OCI-M1 (cell line): ENCODE results near the gene RPRML.
A peak's percentile ranks its signal among the peaks of the same experiment; 100 is the strongest.
"Not testable (repeated sequence)": the region's sequence is repeated elsewhere in the genome, so short reads cannot be mapped to it uniquely, and the experiment has no call there.

ENCODE experiments used
- DNase-seq: peaks from one replicate; lab custom pipeline; 2025; lab: John Stamatoyannopoulos, UW

RPRML gene

GRCh38 chr17:46976626-46977270 is 2.3 kb downstream of the RPRML start:
- DNase-seq: no peak

- DNase-seq: no peak
These were observed 3.8 kb downstream of the RPRML start for GRCh38 chr17:46975287-46975686.

DNA sequence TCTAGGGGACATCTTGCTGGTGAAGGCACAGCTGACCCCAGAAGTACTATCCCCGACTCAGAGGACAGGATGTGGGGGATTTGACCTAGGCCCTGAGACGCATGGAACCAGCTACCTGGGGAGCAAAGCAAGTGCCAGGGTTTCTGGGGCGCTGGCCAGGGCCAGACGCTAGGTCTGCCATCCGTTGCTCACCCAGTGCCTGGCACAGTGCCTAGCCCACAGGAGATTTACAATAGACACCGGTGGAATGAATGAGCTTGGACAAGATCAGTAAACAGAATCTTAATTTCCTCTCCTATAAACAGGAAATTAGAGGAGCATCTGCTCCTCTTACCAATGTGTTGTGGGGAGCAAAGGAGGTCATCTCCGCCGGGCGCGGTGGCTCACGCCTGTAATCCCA is 5.0 kb downstream of the RPRML start:
- DNase-seq: no peak

DNA sequence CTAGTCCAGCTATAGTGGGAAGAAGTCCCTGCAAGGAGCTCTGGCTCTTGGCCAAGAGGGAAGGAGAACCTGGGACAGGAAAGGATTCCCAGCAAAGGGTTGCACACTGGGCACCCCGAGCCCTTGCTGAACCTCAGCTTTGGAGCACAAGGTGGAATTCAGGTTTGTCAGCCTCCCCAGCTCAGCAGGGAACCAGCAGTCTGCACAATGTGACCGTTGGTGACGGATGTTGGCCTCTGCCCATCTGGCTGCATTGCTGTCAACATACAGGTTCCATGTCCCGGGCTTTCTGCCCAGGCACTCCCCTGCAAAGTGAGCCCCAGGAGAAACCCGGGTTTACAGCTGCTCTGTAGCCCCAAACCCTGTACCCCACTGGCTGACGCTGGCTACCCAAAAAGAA is 6.7 kb downstream of the RPRML start:
- no peak for DNase-seq

DNA sequence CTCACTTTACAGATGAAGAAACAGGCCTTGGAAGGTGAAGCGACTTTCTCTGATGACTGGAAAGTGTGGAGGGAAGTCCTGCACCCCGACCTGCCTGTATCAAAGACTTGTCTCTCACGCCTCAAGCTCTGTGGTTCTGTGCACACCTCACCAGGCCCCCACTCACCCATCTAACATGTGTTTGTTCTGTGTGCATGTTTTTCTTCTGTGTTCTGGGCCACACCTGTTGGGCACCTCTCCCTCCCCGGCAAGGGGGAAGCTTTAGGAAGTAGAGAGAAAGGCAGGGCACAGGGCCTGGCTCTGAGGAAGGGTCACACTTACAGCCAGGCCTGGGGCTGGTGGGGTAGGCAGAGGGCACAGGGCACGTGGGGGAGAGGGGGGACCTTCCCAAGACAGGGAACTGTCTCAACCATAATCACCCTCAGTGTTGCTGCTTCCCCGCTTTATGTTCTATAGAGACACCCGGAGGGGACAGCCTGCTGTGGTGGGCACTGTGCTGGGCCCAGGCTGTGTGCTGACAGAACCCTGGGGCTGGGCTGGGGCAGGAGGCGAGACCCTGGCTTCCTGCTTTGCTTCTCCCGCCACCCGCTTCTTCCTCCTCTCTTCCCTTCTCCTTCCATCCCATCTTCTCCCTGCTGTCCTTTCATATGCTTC is 7.3 kb downstream of the RPRML start:
- no peak for DNase-seq

DNA sequence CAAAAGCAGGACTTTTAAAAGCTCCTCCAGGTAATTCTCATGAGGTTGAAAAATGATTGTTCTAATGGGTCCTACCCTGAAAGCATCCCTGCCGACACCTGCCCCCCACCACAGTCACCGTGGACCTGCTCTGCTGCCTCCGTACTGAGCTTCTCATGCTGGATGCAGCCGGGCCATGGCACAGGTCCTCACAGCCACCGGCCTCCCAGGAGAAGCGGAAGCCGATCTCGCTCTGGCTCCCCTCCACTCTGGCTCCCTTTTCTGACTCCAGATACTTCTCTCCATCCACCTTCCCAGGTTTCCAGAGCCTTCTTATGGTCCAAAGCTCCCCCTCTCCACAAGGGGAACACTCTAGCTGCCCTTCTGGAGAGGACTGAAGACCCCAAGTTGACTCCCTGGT is 10.2 kb downstream of the RPRML start:
- no peak for DNase-seq

DNA sequence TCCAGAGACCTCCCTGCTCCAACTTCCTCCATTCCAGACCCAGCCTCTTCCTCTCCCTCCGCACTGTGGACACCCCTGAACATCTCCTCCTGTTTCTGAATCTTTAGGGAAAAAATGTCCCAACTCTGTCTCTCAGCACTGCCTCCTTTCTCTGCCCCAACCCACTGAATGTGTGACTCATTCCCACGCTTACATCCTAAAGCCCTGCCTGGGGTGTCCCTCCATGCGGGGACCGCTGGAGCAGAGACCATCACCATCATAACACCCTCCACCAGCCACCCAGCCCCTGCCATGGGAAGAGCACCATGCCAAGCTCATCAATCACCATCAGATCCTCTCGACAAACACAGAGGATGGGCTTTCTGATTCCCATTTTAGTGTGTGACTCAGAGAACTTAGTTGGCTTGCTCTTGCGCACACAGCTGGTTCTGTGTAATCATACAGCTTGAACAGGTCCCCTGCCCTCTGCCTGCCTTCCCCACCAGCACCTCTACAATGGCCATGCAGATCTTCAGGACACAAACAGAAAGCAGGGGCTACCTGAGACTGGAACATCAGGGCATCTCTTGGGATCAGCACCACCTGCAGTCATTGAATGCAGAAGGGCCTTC is 10.7 kb downstream of the RPRML start:
- DNase-seq: no peak

DNA sequence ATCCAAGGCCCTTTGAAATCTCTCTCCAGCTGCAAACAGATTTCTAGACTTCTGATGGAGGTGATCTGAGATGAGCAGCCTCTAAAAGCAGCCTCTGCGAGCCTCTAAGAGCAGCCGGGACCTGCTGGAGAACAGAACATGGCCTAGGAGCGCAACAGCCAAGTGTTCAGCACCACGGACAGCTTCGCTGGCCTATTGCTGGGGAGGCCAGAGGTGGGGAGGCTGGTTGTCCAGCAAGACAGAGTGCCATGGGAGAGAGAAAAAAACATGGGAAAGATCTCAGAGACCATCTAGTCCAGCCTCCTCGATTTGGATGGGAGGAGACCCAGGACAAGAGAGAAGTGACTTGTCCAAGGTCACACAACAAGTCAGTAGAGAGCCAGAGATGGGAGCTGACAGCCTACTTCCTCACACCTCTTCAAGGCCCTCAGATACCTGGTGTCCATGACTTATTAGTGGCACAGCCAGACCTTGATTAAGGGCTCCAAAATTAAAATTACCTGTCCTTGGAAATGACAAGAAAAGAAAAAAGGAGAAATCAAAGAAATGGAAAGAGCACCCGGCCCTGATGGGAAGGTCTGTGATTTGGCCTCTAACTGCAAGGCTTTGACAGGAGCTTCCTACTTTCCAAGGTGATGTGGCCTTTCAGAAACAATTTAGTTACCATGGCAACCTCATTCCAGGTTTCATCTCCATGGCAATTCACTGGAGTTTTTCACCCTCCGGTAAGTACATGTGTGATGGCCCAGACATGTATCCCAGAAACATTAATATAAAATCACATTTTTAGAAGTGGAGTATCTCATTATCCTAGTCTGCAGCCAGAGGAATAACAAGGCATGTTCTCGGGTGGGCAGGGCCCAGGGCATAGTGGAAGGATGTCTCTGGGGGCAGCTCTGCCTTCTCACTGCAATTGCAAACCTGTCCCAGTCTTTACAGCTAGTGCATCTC is 14.5 kb downstream of the RPRML start:
- DNase-seq: peak; percentile 16

DNA sequence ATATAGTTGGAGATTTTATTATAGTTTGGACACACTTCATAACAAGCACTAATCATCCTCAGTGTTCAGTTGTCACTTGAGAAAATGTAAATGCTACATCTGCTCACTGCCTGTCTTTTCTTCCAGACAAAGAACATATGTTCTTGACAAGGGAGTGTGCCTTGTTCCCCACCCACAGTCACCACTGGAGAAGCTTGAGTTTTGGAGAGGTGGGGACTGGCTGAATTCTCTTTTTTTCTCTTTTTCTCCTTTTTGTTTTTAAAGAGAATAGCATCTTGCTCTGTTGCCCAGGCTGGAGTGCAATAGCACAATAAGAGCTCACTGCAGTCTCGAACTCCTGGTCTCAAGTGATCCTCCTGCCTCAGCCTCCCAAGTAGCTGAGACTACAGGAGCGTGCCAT is 15.5 kb downstream of the RPRML start:
- no peak for DNase-seq

DNA sequence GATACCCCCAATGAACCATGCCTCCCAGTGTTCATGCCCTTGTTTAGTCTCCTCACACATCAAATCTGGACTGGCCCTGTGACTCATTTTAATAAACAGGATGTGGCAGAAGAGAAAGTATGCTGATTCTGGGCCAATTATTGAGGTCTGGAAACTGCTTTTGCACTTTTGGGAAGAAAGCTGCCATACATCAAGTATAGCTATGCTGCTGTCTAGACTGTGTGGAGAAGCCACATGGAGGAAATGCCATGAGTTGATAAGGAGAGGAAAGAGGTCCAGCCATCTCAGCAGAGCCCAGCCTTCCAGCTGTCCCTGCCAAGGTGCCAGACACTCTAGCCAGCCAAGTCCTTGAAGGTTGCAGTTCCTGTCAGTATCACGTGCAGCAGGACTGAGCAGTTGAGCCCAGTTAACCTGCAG is 16.7 kb downstream of the RPRML start:
- no peak for DNase-seq

DNA sequence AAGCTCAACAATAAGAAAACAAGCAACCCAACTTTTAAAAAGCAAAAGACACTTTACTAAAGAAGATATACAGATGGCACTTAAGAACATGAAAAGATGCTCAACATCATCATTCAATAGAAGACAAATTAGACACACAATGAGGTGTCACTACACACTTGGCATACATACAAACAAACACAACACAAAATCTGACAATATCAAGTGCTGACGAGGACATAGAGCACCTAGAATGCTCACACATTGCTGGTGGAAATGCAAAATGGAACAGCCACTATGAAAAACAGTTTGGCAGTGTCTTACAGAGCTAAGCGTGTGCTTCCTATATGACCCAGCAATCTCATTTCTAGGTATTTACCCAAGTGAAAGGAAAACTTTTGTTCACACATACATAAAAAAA is 18.9 kb downstream of the RPRML start:
- no peak for DNase-seq

DNA sequence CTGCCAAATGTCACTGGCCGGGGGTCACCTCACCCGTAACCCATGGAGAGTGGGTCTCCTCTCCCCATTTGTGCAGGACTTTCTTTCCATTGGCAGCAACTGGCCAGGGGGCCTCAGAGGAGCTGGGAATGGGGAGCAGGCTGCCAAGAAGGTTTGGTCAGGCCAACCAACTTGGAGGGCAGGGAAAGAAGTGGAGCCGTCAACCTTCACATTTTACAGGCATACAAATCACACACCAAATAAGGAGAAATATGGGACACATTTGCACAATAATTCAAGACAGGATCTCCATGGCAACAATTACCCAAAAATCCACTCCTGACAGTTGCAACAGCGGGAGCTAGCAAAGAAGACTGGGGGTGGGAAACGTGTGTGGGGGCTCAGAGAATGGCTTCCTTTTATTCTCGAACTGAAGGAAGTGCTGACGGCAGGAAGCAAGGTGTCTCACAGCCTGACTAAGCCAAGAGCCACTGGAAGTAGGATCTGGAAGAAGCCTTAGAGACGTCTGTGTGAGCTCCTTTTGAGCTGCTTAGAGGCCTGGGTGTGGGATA is 20.9 kb downstream of the RPRML start:
- no peak for DNase-seq

DNA sequence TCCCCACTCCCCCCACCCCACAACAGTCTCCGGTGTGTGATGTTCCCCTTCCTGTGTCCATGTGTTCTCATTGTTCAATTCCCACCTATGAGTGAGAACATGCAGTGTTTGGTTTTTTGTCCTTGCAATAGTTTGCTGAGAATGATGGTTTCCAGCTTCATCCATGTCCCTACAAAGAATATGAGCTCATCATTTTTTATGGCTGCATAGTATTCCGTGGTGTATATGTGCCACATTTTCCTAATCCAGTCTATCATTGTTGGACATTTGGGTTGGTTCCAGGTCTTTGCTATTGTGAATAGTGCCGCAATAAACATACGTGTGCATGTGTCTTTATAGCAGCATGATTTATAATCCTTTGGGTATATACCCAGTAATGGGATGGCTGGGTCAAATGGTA is 25.9 kb downstream of the RPRML start:
- not testable (repeated sequence) for DNase-seq

DNA sequence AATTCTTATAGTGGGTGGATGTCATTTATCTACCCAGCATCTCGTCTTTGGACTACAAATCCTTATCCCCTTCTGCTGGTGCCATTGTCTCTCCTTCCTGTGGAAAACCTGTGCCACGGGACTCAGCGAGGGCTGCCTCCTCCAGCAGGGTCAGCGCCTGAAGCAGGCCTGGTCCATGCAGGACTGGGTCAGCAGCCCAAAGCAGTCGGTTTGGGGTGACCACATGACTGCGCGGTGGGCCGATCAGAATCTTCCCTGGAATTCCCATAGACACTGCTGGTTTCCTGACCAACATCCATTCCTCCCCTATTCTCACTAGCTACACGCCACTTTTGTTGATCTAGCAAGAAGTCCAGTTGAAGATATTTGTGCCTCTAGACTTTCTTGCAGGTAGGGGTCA is 26.9 kb downstream of the RPRML start:
- DNase-seq: no peak

DNA sequence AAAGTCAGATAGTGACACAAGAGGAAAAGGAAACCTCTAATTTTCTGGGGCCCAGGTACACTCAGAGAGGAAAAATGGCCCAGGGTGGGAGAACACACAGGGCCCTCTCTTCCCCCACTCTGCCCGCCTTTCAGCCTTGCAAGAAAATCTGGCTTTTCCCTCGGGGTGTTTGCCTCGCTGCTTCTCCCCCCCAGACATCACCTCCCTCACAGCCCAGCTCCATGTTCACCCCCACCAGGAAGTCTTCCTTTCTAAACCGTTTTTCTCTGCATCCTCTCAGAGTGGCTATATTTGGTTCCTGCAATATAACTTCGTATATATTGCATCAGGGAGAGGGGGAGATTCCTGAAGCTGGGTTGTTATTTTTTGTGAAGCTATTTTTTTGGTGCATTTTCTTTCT is 27.3 kb downstream of the RPRML start:
- DNase-seq: no peak

DNA sequence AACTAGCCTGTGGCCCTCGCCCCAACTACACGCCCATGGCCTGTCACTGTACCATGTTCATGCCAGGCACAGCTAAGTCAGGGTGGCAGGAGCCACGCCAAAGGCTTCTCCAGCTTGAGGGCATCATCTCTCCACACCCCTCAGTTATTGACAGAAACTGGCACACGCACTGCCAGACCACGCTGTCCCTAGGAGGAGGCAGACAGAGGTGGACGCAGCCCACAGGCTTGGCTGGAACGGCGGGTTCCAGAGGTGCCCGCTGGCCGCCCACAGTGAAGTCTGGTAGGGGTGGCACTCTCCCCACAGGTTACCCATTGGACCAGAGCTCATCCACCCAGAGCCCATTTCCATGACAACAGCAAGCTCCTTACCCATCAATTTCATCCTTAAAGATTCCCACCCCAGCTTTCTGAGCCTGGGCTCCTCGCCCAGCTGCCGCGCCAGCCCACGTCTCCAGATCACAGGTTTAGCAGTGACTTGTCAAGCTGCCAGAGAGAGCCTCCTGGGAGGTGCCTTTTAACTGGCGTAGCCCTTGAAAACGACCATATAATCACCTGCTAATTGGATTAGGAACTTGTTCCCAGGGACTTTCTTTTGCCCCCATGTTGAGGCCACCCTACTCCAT is 27.9 kb downstream of the RPRML start:
- DNase-seq: no peak

DNA sequence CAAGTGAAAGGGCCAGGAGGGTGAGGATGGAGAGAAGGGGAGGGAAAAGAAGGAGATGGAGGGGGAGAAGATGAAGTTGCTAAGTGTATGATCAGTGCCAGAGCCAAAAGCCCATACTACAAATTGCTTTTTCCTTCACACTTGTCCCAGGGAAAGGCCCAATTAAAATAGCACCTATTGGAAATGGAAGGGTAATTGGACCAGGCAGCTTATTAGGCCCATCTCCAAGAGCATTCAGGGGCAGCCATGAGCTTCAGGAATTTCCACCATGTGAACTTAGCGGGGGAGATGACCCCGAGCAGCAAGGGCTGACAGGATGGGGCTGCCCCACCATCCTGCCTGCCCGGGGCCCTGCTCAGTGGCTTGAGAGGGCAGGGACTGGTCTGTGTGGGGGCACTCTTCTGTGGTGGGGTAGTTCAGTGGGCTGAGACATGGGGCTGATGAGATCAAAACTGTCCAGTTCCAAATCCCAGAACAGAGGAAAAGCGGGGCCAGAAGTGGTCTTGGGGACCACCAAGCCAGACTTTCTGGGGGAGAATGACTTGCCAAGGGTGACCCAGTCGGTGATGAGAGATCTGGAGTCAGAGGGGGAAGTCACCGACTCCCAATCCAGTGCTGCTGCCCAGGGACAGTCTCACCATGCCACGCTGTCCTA is 28.6 kb downstream of the RPRML start:
- no peak for DNase-seq

- no peak for DNase-seq
These were observed 29.5 kb downstream of the RPRML start for GRCh38 chr17:46949291-46950174.

DNA sequence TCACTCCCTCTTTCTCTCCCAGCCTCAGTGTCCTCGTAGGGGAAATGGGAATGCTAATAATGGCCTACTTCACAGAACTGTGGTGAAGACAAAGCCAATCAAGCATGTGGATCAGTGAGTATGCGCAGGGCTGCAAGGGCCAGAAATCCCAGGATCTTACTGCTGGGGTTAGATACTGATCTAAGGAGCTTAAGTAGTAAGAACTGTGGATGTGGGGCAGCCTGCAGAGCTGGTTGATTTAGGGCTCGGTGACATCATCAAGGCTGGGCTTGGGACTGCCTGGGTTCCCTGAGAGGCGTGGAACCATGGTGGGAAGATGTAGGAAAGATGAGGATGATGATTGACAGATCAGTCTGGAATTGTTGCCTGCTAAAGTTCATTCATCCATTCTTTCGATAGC is 30.5 kb downstream of the RPRML start:
- DNase-seq: no peak

DNA sequence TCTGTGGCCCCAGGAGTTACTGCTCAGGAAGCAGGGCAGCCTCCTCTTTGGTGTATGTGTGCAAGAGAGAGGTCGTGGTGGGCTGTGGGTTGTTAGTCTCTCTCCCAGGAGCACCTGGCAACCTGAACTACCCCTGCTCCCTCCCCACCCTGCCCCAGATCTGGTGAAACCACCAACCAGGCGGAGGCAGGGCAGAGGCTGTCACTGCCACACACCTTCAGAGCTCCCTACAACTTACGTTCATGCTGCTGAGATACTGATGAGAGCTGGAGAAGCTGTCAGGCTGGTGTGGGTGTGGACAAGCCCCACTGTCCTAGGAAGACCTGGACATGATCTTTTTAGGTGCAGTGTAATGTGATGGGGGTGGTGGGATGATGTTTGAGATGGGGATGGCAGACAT is 31.8 kb downstream of the RPRML start:
- no peak for DNase-seq
